Muscle layer of duodenum (tissue), 2 donors: ENCODE data around the gene CACNA2D2.
"Not testable (repeated sequence)": the region's sequence is repeated elsewhere in the genome, so short reads cannot be mapped to it uniquely, and the experiment has no call there.

Source experiments
- H3K27ac ChIP-seq: one replicate; pipeline ENCODE4 v1.7.0; 2013; ENCODE audit warnings: mild to moderate bottlenecking, low read length
- H3K27me3 ChIP-seq: one replicate; pipeline ENCODE4 v1.7.0; 2013; ENCODE audit warnings: low read depth, mild to moderate bottlenecking, control low read depth, low read length
- H3K36me3 ChIP-seq, 2 donors: one replicate each; pipeline ENCODE4 v1.7.0; 2013; ENCODE audit warnings: low read length in 2 of 2, control low read depth in 1 of 2, mild to moderate bottlenecking in 1 of 2; ENCODE audit not compliant: insufficient read depth in 2 of 2, control insufficient read depth in 1 of 2
- H3K4me1 ChIP-seq, 2 donors: one replicate each; pipeline ENCODE4 v1.7.0; 2013; ENCODE audit warnings: low read length in 2 of 2, mild to moderate bottlenecking in 2 of 2, control low read depth in 1 of 2, moderate library complexity in 1 of 2; ENCODE audit not compliant: insufficient read depth in 2 of 2, control insufficient read depth in 1 of 2
- H3K4me3 ChIP-seq, 2 donors: one replicate each; pipeline ENCODE4 v1.7.0; 2013; ENCODE audit warnings: low read length in 2 of 2, low read depth in 1 of 2, mild to moderate bottlenecking in 1 of 2
- H3K9me3 ChIP-seq, 2 donors: one replicate each; pipeline ENCODE4 v1.7.0; 2013; ENCODE audit warnings: low read length in 2 of 2, control low read depth in 1 of 2, mild to moderate bottlenecking in 1 of 2; ENCODE audit not compliant: control insufficient read depth in 1 of 2
- donor health status: healthy.

The CACNA2D2 gene

GRCh38 chr3:50524746-50525145 is 21.3 kb upstream of the CACNA2D2 start:
- no peak overlapping the region for H3K4me3 ChIP-seq
- H3K27me3 ChIP-seq: no peaks in the 10 kb centered on the region
- H3K36me3 ChIP-seq: no peaks in the 10 kb centered on the region
- no peaks in the 10 kb centered on the region for H3K9me3 ChIP-seq
- no peak overlapping the region for H3K27ac ChIP-seq
- H3K4me1 ChIP-seq: no peaks in the 10 kb centered on the region

- Histone ChIP-seq H3K4me1 (no peaks in the 10 kb centered on the region), H3K4me3 (no peak overlapping the region), H3K27me3 (no peaks in the 10 kb centered on the region), H3K36me3 (no peaks in the 10 kb centered on the region), H3K27ac (no peak overlapping the region), H3K9me3 (no peaks in the 10 kb centered on the region)
These were observed 19.9 kb upstream of the CACNA2D2 start for GRCh38 chr3:50523279-50523811.

GRCh38 chr3:50521572-50521971 is 18.1 kb upstream of the CACNA2D2 start:
- Histone ChIP-seq H3K9me3 (no peaks in the 10 kb centered on the region), H3K27ac (no peak overlapping the region), H3K4me1 (peaks cover 0 to 1% of the 10 kb centered on the region in 2 donors), H3K27me3 (no peaks in the 10 kb centered on the region), H3K36me3 (no peaks in the 10 kb centered on the region), H3K4me3 (no peak overlapping the region)

- Histone ChIP-seq H3K27ac (no peak overlapping the region), H3K36me3 (no peaks in the 10 kb centered on the region), H3K4me1 (peaks cover 0 to 9% of the 10 kb centered on the region in 2 donors), H3K27me3 (no peaks in the 10 kb centered on the region), H3K4me3 (no peak overlapping the region), H3K9me3 (no peaks in the 10 kb centered on the region)
These were observed 17.4 kb upstream of the CACNA2D2 start for GRCh38 chr3:50520849-50521248.

GRCh38 chr3:50519471-50520089 is 16.1 kb upstream of the CACNA2D2 start:
- no peaks in the 10 kb centered on the region for H3K9me3 ChIP-seq
- no peaks in the 10 kb centered on the region for H3K27me3 ChIP-seq
- H3K36me3 ChIP-seq: no peaks in the 10 kb centered on the region
- H3K4me1 ChIP-seq: peaks cover 0 to 17% of the 10 kb centered on the region in 2 donors
- H3K27ac ChIP-seq: no peak overlapping the region
- H3K4me3 ChIP-seq: no peak overlapping the region

GRCh38 chr3:50518436-50518835 is 15.0 kb upstream of the CACNA2D2 start:
- Histone ChIP-seq H3K27me3 (no peaks in the 10 kb centered on the region), H3K27ac (no peak overlapping the region), H3K4me3 (no peak overlapping the region), H3K9me3 (no peaks in the 10 kb centered on the region), H3K4me1 (peaks cover 0 to 17% of the 10 kb centered on the region in 2 donors), H3K36me3 (no peaks in the 10 kb centered on the region)

- Histone ChIP-seq H3K36me3 (no peaks in the 10 kb centered on the region), H3K4me3 (no peak overlapping the region), H3K27ac (no peak overlapping the region), H3K9me3 (no peaks in the 10 kb centered on the region), H3K27me3 (no peaks in the 10 kb centered on the region), H3K4me1 (peaks cover 0 to 17% of the 10 kb centered on the region in 2 donors)
These were observed 14.3 kb upstream of the CACNA2D2 start for GRCh38 chr3:50517721-50518206.

GRCh38 chr3:50516440-50516871 is 13.0 kb upstream of the CACNA2D2 start:
- H3K27ac ChIP-seq: no peak overlapping the region
- no peak overlapping the region for H3K4me3 ChIP-seq
- H3K4me1 ChIP-seq: peaks cover 0 to 17% of the 10 kb centered on the region in 2 donors

GRCh38 chr3:50515565-50516439 is 12.4 kb upstream of the CACNA2D2 start:
- Histone ChIP-seq H3K4me3 (peak overlapping the region; percentile 37 to 42), H3K27me3 (no peaks in the 10 kb centered on the region), H3K36me3 (no peaks in the 10 kb centered on the region), H3K4me1 (peaks cover 0 to 17% of the 10 kb centered on the region in 2 donors), H3K27ac (no peak overlapping the region), H3K9me3 (no peaks in the 10 kb centered on the region)

More at GRCh38 chr3:50516440-50516871, 13.0 kb upstream of the CACNA2D2 start:
- no peaks in the 10 kb centered on the region for H3K9me3 ChIP-seq
- no peaks in the 10 kb centered on the region for H3K27me3 ChIP-seq
- no peaks in the 10 kb centered on the region for H3K36me3 ChIP-seq

- H3K36me3 ChIP-seq, H3K27ac ChIP-seq, H3K4me3 ChIP-seq, H3K9me3 ChIP-seq, H3K27me3 ChIP-seq: not testable (repeated sequence)
- peaks cover 0 to 17% of the 10 kb centered on the region in 2 donors for H3K4me1 ChIP-seq
These were observed 9.5 kb upstream of the CACNA2D2 start for GRCh38 chr3:50512908-50513307.

- Histone ChIP-seq H3K36me3 (no peaks in the 10 kb centered on the region), H3K4me3 (no peak overlapping the region), H3K27ac (no peak overlapping the region), H3K27me3 (no peaks in the 10 kb centered on the region), H3K4me1 (peaks cover 0 to 17% of the 10 kb centered on the region in 2 donors), H3K9me3 (no peaks in the 10 kb centered on the region)
These were observed 8.7 kb upstream of the CACNA2D2 start for GRCh38 chr3:50512131-50512530.
